Body of pancreas (tissue), 4 donors: ENCODE results near the gene SPAG5.

Experiments
- POLR2A ChIP-seq, 3 donors: fragments of 450-650 bp; IDR thresholded peaks; one replicate each; pipeline ENCODE4 v1.6.1; 2016; ENCODE audit warnings: antibody characterized with exemption in 3 of 3, mild to moderate bottlenecking in 2 of 3
- TF ChIP-seq, protein P1 (sequence below), 7 experiments: fragments of 450-650 bp in 4 of 7; fragments of 200-600 bp in 3 of 7; sonication (generic) in 3 of 7; IDR thresholded peaks; one replicate each; pipeline ENCODE4 v1.5.1; 2016 to 2019; ENCODE audit warnings: antibody characterized with exemption in 7 of 7

DNA sequence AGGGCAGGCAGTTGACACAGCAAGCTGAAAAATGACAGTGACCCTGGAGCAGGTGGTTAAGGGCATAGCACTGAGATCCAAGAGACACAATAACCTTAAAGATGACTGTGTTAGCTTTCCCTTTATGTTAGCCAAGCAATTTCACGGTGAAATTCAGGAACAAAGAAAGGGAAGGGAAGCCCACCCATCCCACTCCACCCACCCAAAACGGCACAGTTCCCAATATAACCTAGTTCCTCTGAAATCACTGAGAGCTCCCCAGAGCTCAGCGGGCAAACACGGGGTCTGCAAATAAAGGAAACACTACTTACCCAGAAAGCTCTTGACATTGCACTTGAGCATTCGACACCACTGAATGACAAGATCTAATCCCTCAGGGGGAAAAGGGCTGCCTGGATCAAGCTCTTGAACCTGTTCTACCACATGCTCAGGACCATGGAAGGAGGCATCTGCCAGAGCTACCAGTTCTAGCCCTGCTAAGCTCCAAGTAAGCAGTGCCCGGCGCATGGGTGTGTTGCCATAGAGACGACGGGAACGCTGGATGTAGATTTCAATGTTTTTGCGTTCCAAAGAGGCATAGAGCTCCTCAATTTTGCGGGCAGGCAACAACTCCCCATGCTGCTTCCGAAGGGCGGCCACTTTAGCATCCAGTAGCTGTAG is 35.5 kb upstream of the SPAG5 start:
- TF ChIP-seq, protein P1, sequence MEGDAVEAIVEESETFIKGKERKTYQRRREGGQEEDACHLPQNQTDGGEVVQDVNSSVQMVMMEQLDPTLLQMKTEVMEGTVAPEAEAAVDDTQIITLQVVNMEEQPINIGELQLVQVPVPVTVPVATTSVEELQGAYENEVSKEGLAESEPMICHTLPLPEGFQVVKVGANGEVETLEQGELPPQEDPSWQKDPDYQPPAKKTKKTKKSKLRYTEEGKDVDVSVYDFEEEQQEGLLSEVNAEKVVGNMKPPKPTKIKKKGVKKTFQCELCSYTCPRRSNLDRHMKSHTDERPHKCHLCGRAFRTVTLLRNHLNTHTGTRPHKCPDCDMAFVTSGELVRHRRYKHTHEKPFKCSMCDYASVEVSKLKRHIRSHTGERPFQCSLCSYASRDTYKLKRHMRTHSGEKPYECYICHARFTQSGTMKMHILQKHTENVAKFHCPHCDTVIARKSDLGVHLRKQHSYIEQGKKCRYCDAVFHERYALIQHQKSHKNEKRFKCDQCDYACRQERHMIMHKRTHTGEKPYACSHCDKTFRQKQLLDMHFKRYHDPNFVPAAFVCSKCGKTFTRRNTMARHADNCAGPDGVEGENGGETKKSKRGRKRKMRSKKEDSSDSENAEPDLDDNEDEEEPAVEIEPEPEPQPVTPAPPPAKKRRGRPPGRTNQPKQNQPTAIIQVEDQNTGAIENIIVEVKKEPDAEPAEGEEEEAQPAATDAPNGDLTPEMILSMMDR (IDR thresholded peaks at IDR 0.05), result no peak
- no peak for TF ChIP-seq POLR2A (IDR thresholded peaks at IDR 0.05)
